ENCODE data around the gene ANK2. TPM values are rescaled to one million over a fixed set of nuclear protein-coding genes. Genes with fewer than 3 reads are reported as not detected.

Gene ANK2
- total RNA-seq, 5 donors from 2014 or later (not counting 1 experiment from before 2014, with no cell fraction given): 0.25 to 0.62 (median 0.31) TPM; not detected in 1

- no peak for ATAC-seq (replicated peaks in 1 of 4)
- no peak for DNase-seq
- Histone ChIP-seq H3K4me3 (ENCODE audit: control insufficient read depth in 1 of 2, extremely low read depth in 1 of 2, low read length in 1 of 2) (no peak overlapping the region), H3K27me3 (replicated peaks in 1 of 2; ENCODE audit: control insufficient read depth in 2 of 2, extremely low read depth in 1 of 2, insufficient read depth in 2 of 2, low read length in 1 of 2) (no peaks in the 10 kb centered on the region), H3K36me3 (ENCODE audit: control insufficient read depth in 2 of 2, extremely low read depth in 1 of 2, insufficient read depth in 1 of 2, low read length in 1 of 2) (no peaks in the 10 kb centered on the region), H3K4me1 (ENCODE audit: control insufficient read depth in 1 of 2, extremely low read depth in 1 of 2, insufficient read depth in 2 of 2, low read length in 2 of 2) (no peaks in the 10 kb centered on the region), H3K9me3 (no peaks in the 10 kb centered on the region), H3K27ac (ENCODE audit: low read length) (no peak overlapping the region)
- Mint-ChIP-seq H3K36me3 (no peaks in the 10 kb centered on the region), H3K4me1 (no peaks in the 10 kb centered on the region), H3K4me3 (no peak overlapping the region), H3K27me3 (peaks cover 0 to 10% of the 10 kb centered on the region in 2 donors), H3K9me3 (no peaks in the 10 kb centered on the region), H3K27ac (no peak overlapping the region)
- no CpG with 5 or more reads among the region's 1 CpG for WGBS (ENCODE audit: insufficient coverage)
- ChIA-PET POLR2A (no interaction called here), CTCF (no interaction called here)
These were observed 76.0 kb downstream of the ANK2 start for GRCh38 chr4:113125418-113125817.

GRCh38 chr4:113131136-113131535, 81.7 kb downstream of the ANK2 start:
- H3K4me1 Mint-ChIP-seq: no peaks in the 10 kb centered on the region
- POLR2A ChIA-PET: no interaction called here

GRCh38 chr4:113131621-113132020, 82.2 kb downstream of the ANK2 start:
- Mint-ChIP-seq H3K4me1 (no peaks in the 10 kb centered on the region), H3K4me3 (no peak overlapping the region), H3K27ac (no peak overlapping the region), H3K36me3 (no peaks in the 10 kb centered on the region), H3K9me3 (no peaks in the 10 kb centered on the region), H3K27me3 (no peaks in the 10 kb centered on the region)
- no peak for DNase-seq
- WGBS (ENCODE audit: insufficient coverage): no CpG with 5 or more reads among the region's 2 CpGs
- Histone ChIP-seq H3K4me3 (ENCODE audit: control insufficient read depth in 1 of 2, extremely low read depth in 1 of 2, low read length in 1 of 2) (no peak overlapping the region), H3K4me1 (ENCODE audit: control insufficient read depth in 1 of 2, extremely low read depth in 1 of 2, insufficient read depth in 2 of 2, low read length in 2 of 2) (no peaks in the 10 kb centered on the region), H3K9me3 (no peaks in the 10 kb centered on the region), H3K36me3 (ENCODE audit: control insufficient read depth in 2 of 2, extremely low read depth in 1 of 2, insufficient read depth in 1 of 2, low read length in 1 of 2) (no peaks in the 10 kb centered on the region), H3K27ac (ENCODE audit: low read length) (no peak overlapping the region), H3K27me3 (replicated peaks in 1 of 2; ENCODE audit: control insufficient read depth in 2 of 2, extremely low read depth in 1 of 2, insufficient read depth in 2 of 2, low read length in 1 of 2) (no peaks in the 10 kb centered on the region)
- POLR2A ChIA-PET: no interaction called here
- CTCF ChIA-PET: no interaction called here
- no peak for ATAC-seq (replicated peaks in 1 of 4)

More at GRCh38 chr4:113131136-113131535, 81.7 kb downstream of the ANK2 start:
- CTCF ChIA-PET: no interaction called here
- Mint-ChIP-seq H3K27ac (no peak overlapping the region), H3K4me3 (no peak overlapping the region), H3K27me3 (no peaks in the 10 kb centered on the region), H3K9me3 (no peaks in the 10 kb centered on the region), H3K36me3 (no peaks in the 10 kb centered on the region)
- Histone ChIP-seq H3K9me3 (no peaks in the 10 kb centered on the region), H3K36me3 (ENCODE audit: control insufficient read depth in 2 of 2, extremely low read depth in 1 of 2, insufficient read depth in 1 of 2, low read length in 1 of 2) (no peaks in the 10 kb centered on the region), H3K27me3 (replicated peaks in 1 of 2; ENCODE audit: control insufficient read depth in 2 of 2, extremely low read depth in 1 of 2, insufficient read depth in 2 of 2, low read length in 1 of 2) (no peaks in the 10 kb centered on the region), H3K27ac (ENCODE audit: low read length) (no peak overlapping the region), H3K4me3 (ENCODE audit: control insufficient read depth in 1 of 2, extremely low read depth in 1 of 2, low read length in 1 of 2) (no peak overlapping the region), H3K4me1 (ENCODE audit: control insufficient read depth in 1 of 2, extremely low read depth in 1 of 2, insufficient read depth in 2 of 2, low read length in 2 of 2) (no peaks in the 10 kb centered on the region)
- DNase-seq (no peak), ATAC-seq (replicated peaks in 1 of 4) (no peak)

- ATAC-seq (replicated peaks in 1 of 4) (no peak), DNase-seq (no peak)
- no peaks in the 10 kb centered on the region for H3K9me3 Mint-ChIP-seq
- H3K4me1 Mint-ChIP-seq: peaks cover 0 to 3% (median 2%) of the 10 kb centered on the region in 3 donors
- H3K4me3 ChIP-seq (ENCODE audit: control insufficient read depth in 1 of 2, extremely low read depth in 1 of 2, low read length in 1 of 2): no peak overlapping the region
- CTCF ChIA-PET: no interaction called here
- 71% methylated on average over 1 of the region's 3 CpGs for WGBS (ENCODE audit: insufficient coverage)
- no peaks in the 10 kb centered on the region for H3K36me3 ChIP-seq (ENCODE audit: control insufficient read depth in 2 of 2, extremely low read depth in 1 of 2, insufficient read depth in 1 of 2, low read length in 1 of 2)
- H3K4me1 ChIP-seq (ENCODE audit: control insufficient read depth in 1 of 2, extremely low read depth in 1 of 2, insufficient read depth in 2 of 2, low read length in 2 of 2): no peaks in the 10 kb centered on the region
- no peak overlapping the region for H3K27ac Mint-ChIP-seq
- H3K36me3 Mint-ChIP-seq: no peaks in the 10 kb centered on the region
- no peaks in the 10 kb centered on the region for H3K9me3 ChIP-seq
- no peak overlapping the region for H3K4me3 Mint-ChIP-seq
- POLR2A ChIA-PET: interaction anchor here in 1 of 2 donors (0.6 kb wide), 1 partner anchor 62 kb away, joined by 3 read pairs; no protein-coding TSS in a partner anchor
- no peaks in the 10 kb centered on the region for H3K27me3 ChIP-seq (replicated peaks in 1 of 2; ENCODE audit: control insufficient read depth in 2 of 2, extremely low read depth in 1 of 2, insufficient read depth in 2 of 2, low read length in 1 of 2)
- no peaks in the 10 kb centered on the region for H3K27me3 Mint-ChIP-seq
- no peak overlapping the region for H3K27ac ChIP-seq (ENCODE audit: low read length)
These were observed 92.5 kb downstream of the ANK2 start for GRCh38 chr4:113141901-113142346.

GRCh38 chr4:113142351-113142750, 92.9 kb downstream of the ANK2 start:
- H3K9me3 Mint-ChIP-seq: no peaks in the 10 kb centered on the region
- DNase-seq (no peak), ATAC-seq (replicated peaks in 1 of 4) (no peak)
- no CpG with 5 or more reads among the region's 3 CpGs for WGBS (ENCODE audit: insufficient coverage)
- H3K27ac ChIP-seq (ENCODE audit: low read length): no peak overlapping the region
- ChIA-PET POLR2A (no interaction called here), CTCF (no interaction called here)
- H3K36me3 Mint-ChIP-seq: no peaks in the 10 kb centered on the region
- H3K27me3 Mint-ChIP-seq: no peaks in the 10 kb centered on the region
- no peaks in the 10 kb centered on the region for H3K9me3 ChIP-seq
- no peaks in the 10 kb centered on the region for H3K36me3 ChIP-seq (ENCODE audit: control insufficient read depth in 2 of 2, extremely low read depth in 1 of 2, insufficient read depth in 1 of 2, low read length in 1 of 2)
- no peak overlapping the region for H3K4me3 ChIP-seq (ENCODE audit: control insufficient read depth in 1 of 2, extremely low read depth in 1 of 2, low read length in 1 of 2)
- no peak overlapping the region for H3K4me3 Mint-ChIP-seq
- no peaks in the 10 kb centered on the region for H3K4me1 ChIP-seq (ENCODE audit: control insufficient read depth in 1 of 2, extremely low read depth in 1 of 2, insufficient read depth in 2 of 2, low read length in 2 of 2)
- H3K4me1 Mint-ChIP-seq: peaks cover 0 to 4% (median 3%) of the 10 kb centered on the region in 3 donors
- H3K27me3 ChIP-seq (replicated peaks in 1 of 2; ENCODE audit: control insufficient read depth in 2 of 2, extremely low read depth in 1 of 2, insufficient read depth in 2 of 2, low read length in 1 of 2): no peaks in the 10 kb centered on the region
- H3K27ac Mint-ChIP-seq: no peak overlapping the region

GRCh38 chr4:113144091-113144490, 94.6 kb downstream of the ANK2 start:
- Mint-ChIP-seq H3K4me1 (peaks cover 0 to 4% (median 3%) of the 10 kb centered on the region in 3 donors), H3K27ac (no peak overlapping the region), H3K36me3 (no peaks in the 10 kb centered on the region), H3K9me3 (peaks cover 0 to 3% (median 0%) of the 10 kb centered on the region in 3 donors), H3K4me3 (no peak overlapping the region), H3K27me3 (no peaks in the 10 kb centered on the region)
- H3K36me3 ChIP-seq (ENCODE audit: control insufficient read depth in 2 of 2, extremely low read depth in 1 of 2, insufficient read depth in 1 of 2, low read length in 1 of 2): no peaks in the 10 kb centered on the region
- DNase-seq (no peak), ATAC-seq (replicated peaks in 1 of 4) (no peak)
- no peak overlapping the region for H3K27ac ChIP-seq (ENCODE audit: low read length)
- H3K4me3 ChIP-seq (ENCODE audit: control insufficient read depth in 1 of 2, extremely low read depth in 1 of 2, low read length in 1 of 2): no peak overlapping the region
- POLR2A ChIA-PET: no interaction called here
- no peaks in the 10 kb centered on the region for H3K9me3 ChIP-seq
- CTCF ChIA-PET: no interaction called here
- no peaks in the 10 kb centered on the region for H3K27me3 ChIP-seq (replicated peaks in 1 of 2; ENCODE audit: control insufficient read depth in 2 of 2, extremely low read depth in 1 of 2, insufficient read depth in 2 of 2, low read length in 1 of 2)
- H3K4me1 ChIP-seq (ENCODE audit: control insufficient read depth in 1 of 2, extremely low read depth in 1 of 2, insufficient read depth in 2 of 2, low read length in 2 of 2): no peaks in the 10 kb centered on the region
- no CpG with 5 or more reads among the region's 2 CpGs for WGBS (ENCODE audit: insufficient coverage)

GRCh38 chr4:113145147-113145518, 95.7 kb downstream of the ANK2 start:
- Histone ChIP-seq H3K27ac (ENCODE audit: low read length) (no peak overlapping the region), H3K4me3 (ENCODE audit: control insufficient read depth in 1 of 2, extremely low read depth in 1 of 2, low read length in 1 of 2) (no peak overlapping the region), H3K36me3 (ENCODE audit: control insufficient read depth in 2 of 2, extremely low read depth in 1 of 2, insufficient read depth in 1 of 2, low read length in 1 of 2) (no peaks in the 10 kb centered on the region), H3K9me3 (no peaks in the 10 kb centered on the region), H3K4me1 (ENCODE audit: control insufficient read depth in 1 of 2, extremely low read depth in 1 of 2, insufficient read depth in 2 of 2, low read length in 2 of 2) (no peaks in the 10 kb centered on the region), H3K27me3 (replicated peaks in 1 of 2; ENCODE audit: control insufficient read depth in 2 of 2, extremely low read depth in 1 of 2, insufficient read depth in 2 of 2, low read length in 1 of 2) (peaks cover 0 to 2% of the 10 kb centered on the region in 2 experiments)
- ATAC-seq (replicated peaks in 1 of 4): no peak
- no peak for DNase-seq
- Mint-ChIP-seq H3K9me3 (peaks cover 0 to 3% (median 0%) of the 10 kb centered on the region in 3 donors), H3K36me3 (no peaks in the 10 kb centered on the region), H3K27me3 (no peaks in the 10 kb centered on the region), H3K4me1 (peaks cover 0 to 4% (median 3%) of the 10 kb centered on the region in 3 donors), H3K4me3 (no peak overlapping the region), H3K27ac (no peak overlapping the region)
- CTCF ChIA-PET: interaction anchor here in 1 of 2 donors (0.9 kb wide), 1 partner anchor 19 kb away, joined by 3 read pairs; no protein-coding TSS in a partner anchor
- no CpG with 5 or more reads among the region's 1 CpG for WGBS (ENCODE audit: insufficient coverage)
- POLR2A ChIA-PET: no interaction called here
